Measurements from ENCODE around the gene IL1F10. TPM values are rescaled to one million over a fixed set of nuclear protein-coding genes. Genes with fewer than 3 reads are reported as not detected.

Gene IL1F10
- total and polyA plus RNA-seq, 2 of the 8 experiments (the other 6 are each of a cell fraction or from before 2014, with no cell fraction given), result not detected

DNA sequence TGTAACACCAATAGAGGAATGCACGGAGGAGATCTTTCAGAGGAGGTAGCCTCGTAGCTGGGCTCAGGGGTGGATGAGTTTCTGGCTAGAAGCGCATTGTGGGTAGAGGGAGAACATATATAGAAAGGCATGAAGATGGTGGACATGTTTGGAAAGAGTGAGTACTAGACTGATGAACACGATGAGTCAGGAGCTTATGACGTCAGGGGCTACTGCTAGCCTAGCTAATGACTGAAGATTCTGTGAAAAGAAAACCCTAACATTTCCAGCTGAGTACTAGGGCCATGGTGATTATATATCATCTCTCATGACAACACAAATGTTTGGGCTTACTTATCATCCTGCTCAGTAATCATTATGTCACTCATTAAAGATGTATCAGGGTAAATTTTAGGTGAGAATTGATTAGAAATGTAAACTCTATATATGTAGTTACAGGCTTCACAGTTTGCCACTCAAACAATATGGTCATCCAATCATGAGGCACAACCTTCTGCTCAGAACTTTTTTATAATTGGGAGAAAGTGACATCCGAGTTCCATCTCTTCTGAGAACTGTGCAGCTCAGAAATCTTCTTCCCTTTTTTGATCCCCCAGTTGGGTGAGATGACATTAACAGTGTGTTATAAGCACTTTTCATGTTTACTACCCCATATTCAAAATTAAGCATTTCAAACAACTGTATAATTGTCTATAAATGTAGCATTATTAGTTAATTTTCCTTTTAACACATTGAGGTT, 37.4 kb downstream of the IL1F10 start:
- Histone ChIP-seq H3K23ac (ENCODE audit: insufficient read length) (no peak overlapping the region), H3K27ac (ENCODE audit: low read depth, low read length) (no peak overlapping the region), H2BK12ac (ENCODE audit: low read depth, low read length) (no peak overlapping the region), H3K79me2 (ENCODE audit: control insufficient read depth in 1 of 2, insufficient read depth in 2 of 2, low read length in 2 of 2) (no peaks in the 10 kb centered on the region), H2BK20ac (ENCODE audit: low read length) (no peak overlapping the region), H3K9me3 (ENCODE audit: insufficient read depth in 2 of 2, low read depth in 1 of 2, low read length in 1 of 2) (no peaks in the 10 kb centered on the region), H3K23me2 (ENCODE audit: low read depth, low read length) (no peaks in the 10 kb centered on the region), H3K18ac (ENCODE audit: extremely low read depth, low read length) (no peak overlapping the region), H3K4me1 (replicated peaks in 1 of 4; ENCODE audit: control insufficient read depth in 3 of 4, insufficient read depth in 4 of 4, low read length in 3 of 4) (no peaks in the 10 kb centered on the region), H4K5ac (ENCODE audit: insufficient read length, low read depth, low read length) (no peak overlapping the region), H3K36me3 (ENCODE audit: control insufficient read depth in 2 of 4, insufficient read depth in 4 of 4, low read length in 3 of 4) (no peaks in the 10 kb centered on the region), H2AFZ (ENCODE audit: low read length) (no peak overlapping the region), H3K4me2 (ENCODE audit: insufficient read depth in 1 of 2, low read depth in 2 of 2, low read length in 2 of 2) (no peak overlapping the region), H4K20me1 (replicated peaks in 1 of 2; ENCODE audit: control insufficient read depth in 1 of 2, insufficient read depth in 2 of 2, low read length in 2 of 2) (no peaks in the 10 kb centered on the region), H4K8ac (ENCODE audit: extremely low read depth, insufficient read depth, low read length) (no peak overlapping the region), H3K9ac (replicated peaks in 1 of 4; ENCODE audit: extremely low read depth in 1 of 4, low read depth in 3 of 4, low read length in 3 of 4) (no peak overlapping the region), H2BK15ac (ENCODE audit: low read length) (no peak overlapping the region), H3K27me3 (replicated peaks in 1 of 4; ENCODE audit: control insufficient read depth in 3 of 4, extremely low read depth in 1 of 4, insufficient read depth in 3 of 4, low read length in 3 of 4) (no peaks in the 10 kb centered on the region), H4K91ac (replicated peaks; ENCODE audit: insufficient read length, low read length) (no peak overlapping the region), H3K4ac (replicated peaks; ENCODE audit: insufficient read length, low read depth, low read length) (no peak overlapping the region), H3K4me3 (ENCODE audit: extremely low read depth in 1 of 4, insufficient read depth in 2 of 4, low read depth in 3 of 4, low read length in 4 of 4) (no peak overlapping the region), H2BK120ac (replicated peaks; ENCODE audit: low read depth, low read length) (no peak overlapping the region), H3K79me1 (ENCODE audit: low read depth, low read length) (no peaks in the 10 kb centered on the region), H3K14ac (ENCODE audit: insufficient read length) (no peak overlapping the region), H3K56ac (replicated peaks; ENCODE audit: insufficient read length, low read depth, low read length) (no peak overlapping the region), H2BK5ac (ENCODE audit: low read depth, low read length) (no peak overlapping the region), H2AK5ac (ENCODE audit: low read depth, low read length) (no peak overlapping the region)
- DNase-seq (ENCODE audit: low read depth in 1 of 2, low spot score in 2 of 2) (no peak), FAIRE-seq (no peak)
- ChIA-PET POLR2A (ENCODE audit: partially characterized antibody) (no interaction called here), CTCF (ENCODE audit: partially characterized antibody) (interaction anchor here (0.8 to 0.9 kb wide), 2 partner anchors 25 to 33 kb away, joined by 3 to 5 read pairs; no protein-coding TSS in a partner anchor)
- 86% methylated on average over 6 of the region's 6 CpGs; no CpG with 5 or more reads in 1 of the 2 experiments for WGBS, 2 experiments (ENCODE audit: extremely low coverage in 1 of 2, insufficient coverage in 1 of 2, insufficient read length in 1 of 2, insufficient replicate concordance in 2 of 2, low coverage in 1 of 2, low lambda C conversion rate in 2 of 2, missing lambda C conversion rate in 1 of 2)
- TF ChIP-seq ATF2 (IDR thresholded peaks at IDR 0.05; ENCODE audit: low read length) (no peak), JUN (IDR thresholded peaks at IDR 0.05; ENCODE audit: low read depth, low read length) (no peak), KDM5A (IDR thresholded peaks at IDR 0.05; ENCODE audit: low read length) (no peak), EZH2 (IDR thresholded peaks at IDR 0.05; ENCODE audit: low read depth, low read length, severe bottlenecking) (no peak), POLR2A (IDR thresholded peaks at IDR 0.05; ENCODE audit: control extremely low read depth in 1 of 2, low read depth in 2 of 2, low read length in 2 of 2) (no peak)
- TF ChIP-seq, protein P1, sequence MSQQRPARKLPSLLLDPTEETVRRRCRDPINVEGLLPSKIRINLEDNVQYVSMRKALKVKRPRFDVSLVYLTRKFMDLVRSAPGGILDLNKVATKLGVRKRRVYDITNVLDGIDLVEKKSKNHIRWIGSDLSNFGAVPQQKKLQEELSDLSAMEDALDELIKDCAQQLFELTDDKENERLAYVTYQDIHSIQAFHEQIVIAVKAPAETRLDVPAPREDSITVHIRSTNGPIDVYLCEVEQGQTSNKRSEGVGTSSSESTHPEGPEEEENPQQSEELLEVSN (IDR thresholded peaks at IDR 0.05), result no peak
- TF ChIP-seq, protein P2, sequence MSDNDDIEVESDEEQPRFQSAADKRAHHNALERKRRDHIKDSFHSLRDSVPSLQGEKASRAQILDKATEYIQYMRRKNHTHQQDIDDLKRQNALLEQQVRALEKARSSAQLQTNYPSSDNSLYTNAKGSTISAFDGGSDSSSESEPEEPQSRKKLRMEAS (IDR thresholded peaks at IDR 0.05), result no peak
- TF ChIP-seq, protein P3, sequence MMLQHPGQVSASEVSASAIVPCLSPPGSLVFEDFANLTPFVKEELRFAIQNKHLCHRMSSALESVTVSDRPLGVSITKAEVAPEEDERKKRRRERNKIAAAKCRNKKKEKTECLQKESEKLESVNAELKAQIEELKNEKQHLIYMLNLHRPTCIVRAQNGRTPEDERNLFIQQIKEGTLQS (IDR thresholded peaks at IDR 0.05; ENCODE audit: insufficient read depth, low read depth, low read length), result no peak
